Measurements from ENCODE around the gene GTF3C1.

DNA sequence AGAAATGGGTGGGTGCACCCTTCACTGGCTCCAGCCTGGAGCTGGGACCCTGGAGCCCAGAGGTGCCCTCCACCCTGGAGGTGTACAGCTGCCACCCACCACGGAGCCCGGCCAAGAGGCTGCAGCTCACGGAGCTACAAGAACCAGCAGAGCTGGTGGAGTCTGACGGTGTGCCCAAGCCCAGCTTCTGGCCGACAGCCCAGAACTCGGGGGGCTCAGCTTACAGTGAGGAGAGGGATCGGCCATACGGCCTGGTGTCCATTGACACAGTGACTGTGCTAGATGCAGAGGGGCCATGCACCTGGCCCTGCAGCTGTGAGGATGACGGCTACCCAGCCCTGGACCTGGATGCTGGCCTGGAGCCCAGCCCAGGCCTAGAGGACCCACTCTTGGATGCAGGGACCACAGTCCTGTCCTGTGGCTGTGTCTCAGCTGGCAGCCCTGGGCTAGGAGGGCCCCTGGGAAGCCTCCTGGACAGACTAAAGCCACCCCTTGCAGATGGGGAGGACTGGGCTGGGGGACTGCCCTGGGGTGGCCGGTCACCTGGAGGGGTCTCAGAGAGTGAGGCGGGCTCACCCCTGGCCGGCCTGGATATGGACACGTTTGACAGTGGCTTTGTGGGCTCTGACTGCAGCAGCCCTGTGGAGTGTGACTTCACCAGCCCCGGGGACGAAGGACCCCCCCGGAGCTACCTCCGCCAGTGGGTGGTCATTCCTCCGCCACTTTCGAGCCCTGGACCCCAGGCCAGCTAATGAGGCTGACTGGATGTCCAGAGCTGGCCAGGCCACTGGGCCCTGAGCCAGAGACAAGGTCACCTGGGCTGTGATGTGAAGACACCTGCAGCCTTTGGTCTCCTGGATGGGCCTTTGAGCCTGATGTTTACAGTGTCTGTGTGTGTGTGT is 100.9 kb downstream of the GTF3C1 start:
- TF ChIP-seq CTCF (IDR thresholded peaks at IDR 0.05; ENCODE audit: low read depth, low read length) (no peak), POLR2A (IDR thresholded peaks at IDR 0.05; ENCODE audit: extremely low read depth, insufficient read length) (no peak)

Data from NB4 (cell line).